SK-N-SH treated with all-trans-retinoic acid at 6 μM for 48 hours (cell line): ENCODE results near the gene ARRDC3.

ENCODE experiments used
- ARNTL ChIP-seq: fragments of 450-650 bp; formaldehyde crosslinking; IDR thresholded peaks from 2 replicates; pipeline ENCODE4 v1.5.0; 2020; ENCODE audit warnings: low read depth, mild to moderate bottlenecking, moderate library complexity, borderline replicate concordance
- CSRNP3 ChIP-seq: fragments of 250-450 bp; sonication (Bioruptor Pico); IDR thresholded peaks from 2 replicates; pipeline ENCODE4 v1.5.1; 2021; ENCODE audit warnings: mild to moderate bottlenecking, moderate library complexity
- ISL1 ChIP-seq: fragments of 250-450 bp; sonication (Bioruptor Pico); IDR thresholded peaks from 2 replicates; pipeline ENCODE4 v2.1.2; 2022; ENCODE audit warnings: mild to moderate bottlenecking, moderate library complexity
- PATZ1 ChIP-seq: fragments of 250-450 bp; sonication (Bioruptor Pico); IDR thresholded peaks from 2 replicates; pipeline ENCODE4 v1.8.0; 2020; ENCODE audit warnings: mild to moderate bottlenecking, moderate library complexity, borderline replicate concordance
- RARB ChIP-seq: fragments of 250-450 bp; sonication (Bioruptor Pico); IDR thresholded peaks from 2 replicates; pipeline ENCODE4 v1.8.0; 2021; ENCODE audit warnings: mild to moderate bottlenecking, moderate library complexity
- TCF4 ChIP-seq: fragments of 250-450 bp; sonication (Bioruptor Pico); IDR thresholded peaks from 2 replicates; pipeline ENCODE4 v1.8.0; 2021; ENCODE audit warnings: mild to moderate bottlenecking, moderate library complexity, borderline replicate concordance
- TOX ChIP-seq: fragments of 250-450 bp; sonication (Bioruptor Pico); IDR thresholded peaks from 2 replicates; pipeline ENCODE4 v1.8.0; 2021; ENCODE audit warnings: mild to moderate bottlenecking, moderate library complexity, borderline replicate concordance
- TSHZ2 ChIP-seq: fragments of 250-450 bp; sonication (Bioruptor Pico); IDR thresholded peaks from 2 replicates; pipeline ENCODE4 v1.5.0; 2020; ENCODE audit warnings: mild to moderate bottlenecking, moderate library complexity
- ZC3H10 ChIP-seq: fragments of 250-450 bp; sonication (Bioruptor Pico); IDR thresholded peaks from 2 replicates; pipeline ENCODE4 v1.5.1; 2021; ENCODE audit warnings: mild to moderate bottlenecking, moderate library complexity
- ZFP3 ChIP-seq: fragments of 250-450 bp; sonication (Bioruptor Pico); IDR thresholded peaks from 2 replicates; pipeline ENCODE4 v1.5.0; 2020; ENCODE audit warnings: mild to moderate bottlenecking, moderate library complexity
- ZNF70 ChIP-seq: fragments of 450-650 bp; formaldehyde crosslinking; IDR thresholded peaks from 2 replicates; pipeline ENCODE4 v1.5.0; 2020; ENCODE audit warnings: mild to moderate bottlenecking, moderate library complexity

- TF ChIP-seq ZFP3, result no peak
- no peak for TF ChIP-seq RARB
- TF ChIP-seq TSHZ2 (CRISPR knock-in tag), result no peak
- no peak for TF ChIP-seq TCF4 (CRISPR knock-in tag)
- no peak for TF ChIP-seq CSRNP3
- TF ChIP-seq TOX, result no peak
- no peak for TF ChIP-seq ZC3H10 (CRISPR knock-in tag)
- TF ChIP-seq PATZ1 (CRISPR knock-in tag), result no peak
- TF ChIP-seq ARNTL (CRISPR knock-in tag), result no peak
- no peak for TF ChIP-seq ISL1 (CRISPR knock-in tag)
- TF ChIP-seq ZNF70, result no peak
Observed at GRCh38 chr5:91328743-91329142, 54.4 kb downstream of the ARRDC3 start.
